ENCODE data around the gene SDHA.
"Not testable (repeated sequence)": the region's sequence is repeated elsewhere in the genome, so short reads cannot be mapped to it uniquely, and the experiment has no call there.

The SDHA gene

DNA sequence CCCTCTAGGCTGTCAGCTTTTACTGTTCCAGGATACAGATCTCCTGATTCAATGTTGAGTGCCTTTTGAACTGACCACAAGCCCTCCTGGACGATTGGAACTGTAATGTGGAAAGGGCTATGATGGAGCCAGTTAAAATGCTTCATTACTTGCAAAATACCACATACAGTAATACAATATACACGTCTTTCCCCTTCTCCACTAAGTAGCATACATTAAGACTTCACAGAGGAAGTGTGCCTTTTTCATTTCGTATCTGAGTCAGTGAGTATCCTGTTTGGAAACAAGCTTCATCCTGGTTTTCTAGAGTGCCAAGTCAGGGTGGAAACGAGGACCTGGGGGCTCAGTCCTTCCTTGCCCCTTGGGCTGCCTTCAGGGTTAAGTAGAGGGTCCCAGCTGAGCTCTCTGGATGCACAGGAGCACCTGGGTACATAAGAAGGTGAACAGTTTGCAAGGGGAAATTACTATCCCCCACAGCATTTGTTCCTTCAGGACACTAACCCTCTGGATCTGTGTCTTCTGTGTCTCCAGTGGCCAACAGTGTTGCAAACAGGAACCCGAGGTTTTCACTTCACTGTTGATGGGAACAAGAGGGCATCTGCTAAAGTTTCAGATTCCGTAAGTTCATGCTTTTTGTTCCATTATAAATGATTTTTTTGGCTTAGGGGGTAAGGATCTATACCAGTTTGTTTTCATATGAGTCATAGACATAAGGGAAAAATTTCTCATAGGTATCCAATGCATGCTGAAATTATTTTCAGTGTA, 5.0 kb downstream of the SDHA start:
- not testable (repeated sequence) for DNase-seq (ENCODE audit: low spot score)

DNA sequence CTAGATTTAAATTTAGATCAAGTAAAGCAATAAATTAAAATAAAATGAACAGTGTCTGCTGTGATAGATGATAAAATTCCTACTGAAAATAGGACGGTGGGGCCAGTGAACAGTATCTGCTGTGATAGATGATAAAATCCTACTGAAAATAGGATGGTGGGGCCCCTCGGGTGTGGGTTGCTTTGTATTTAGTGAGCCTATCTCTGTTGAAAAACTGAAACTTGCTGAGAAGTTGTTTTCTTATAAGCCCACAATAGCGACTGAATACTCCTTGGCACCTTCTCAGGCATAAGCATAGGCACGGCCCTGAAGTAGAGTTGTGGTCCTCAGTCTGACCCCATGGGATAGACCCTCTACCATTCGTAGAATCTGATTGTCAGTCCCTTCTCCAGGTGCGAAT, 5.7 kb downstream of the SDHA start:
- no peak for DNase-seq (ENCODE audit: low spot score)

DNA sequence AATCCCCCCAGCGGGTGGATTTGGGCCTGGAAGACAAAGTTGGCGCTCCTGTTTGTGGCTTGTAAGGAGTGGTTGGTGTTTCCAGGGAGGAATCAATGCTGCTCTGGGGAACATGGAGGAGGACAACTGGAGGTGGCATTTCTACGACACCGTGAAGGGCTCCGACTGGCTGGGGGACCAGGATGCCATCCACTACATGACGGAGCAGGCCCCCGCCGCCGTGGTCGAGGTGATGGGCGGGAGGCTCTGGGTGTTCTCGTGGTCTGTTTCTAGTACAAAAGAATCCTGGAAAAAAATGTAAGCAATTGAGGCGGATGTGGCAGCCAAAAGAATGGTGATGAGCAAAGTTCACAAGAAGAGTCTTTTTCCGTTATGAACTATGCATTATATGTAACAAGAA, 7.2 kb downstream of the SDHA start:
- no peak for DNase-seq (ENCODE audit: low spot score)

DNA sequence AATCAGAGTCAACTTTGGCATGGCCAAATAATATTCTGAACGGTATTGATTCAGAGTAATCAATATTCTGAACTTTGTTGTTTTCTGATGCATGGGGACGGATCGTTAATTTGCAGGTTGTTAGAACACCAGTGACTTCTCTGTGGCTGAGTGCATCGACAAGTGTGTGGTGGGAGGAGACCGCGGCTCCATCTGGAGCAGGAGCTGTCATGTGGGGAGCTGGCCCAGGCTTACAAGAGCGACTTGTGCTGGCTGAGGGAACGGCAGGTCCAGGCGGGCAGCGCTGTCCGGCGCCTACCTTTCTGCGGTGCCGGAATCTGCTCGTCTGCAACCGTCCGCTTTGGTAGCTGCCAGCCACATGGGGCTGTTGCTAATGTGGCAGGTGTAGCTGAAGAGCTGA, 9.3 kb downstream of the SDHA start:
- DNase-seq (ENCODE audit: low spot score), result peak; percentile 22

DNA sequence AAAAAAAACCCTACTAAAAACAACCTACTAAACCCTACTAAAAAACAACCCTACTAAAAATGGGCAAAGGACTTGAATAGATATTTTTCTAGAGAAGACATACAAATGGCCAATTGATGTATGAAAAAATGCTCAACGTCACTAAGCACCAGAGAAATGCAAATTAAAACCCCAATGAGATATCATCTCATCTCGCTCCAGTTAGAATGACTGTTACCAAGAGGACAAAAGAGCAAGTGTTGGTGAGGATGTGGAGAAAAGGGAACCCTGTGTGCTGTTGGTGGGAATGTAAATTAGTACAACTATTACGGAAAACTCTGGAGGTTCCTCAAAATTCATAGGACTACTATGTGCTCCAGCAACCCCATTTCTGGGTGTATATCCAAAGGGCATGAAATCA, 10.8 kb downstream of the SDHA start:
- DNase-seq (ENCODE audit: low spot score), result peak; percentile 70

DNA sequence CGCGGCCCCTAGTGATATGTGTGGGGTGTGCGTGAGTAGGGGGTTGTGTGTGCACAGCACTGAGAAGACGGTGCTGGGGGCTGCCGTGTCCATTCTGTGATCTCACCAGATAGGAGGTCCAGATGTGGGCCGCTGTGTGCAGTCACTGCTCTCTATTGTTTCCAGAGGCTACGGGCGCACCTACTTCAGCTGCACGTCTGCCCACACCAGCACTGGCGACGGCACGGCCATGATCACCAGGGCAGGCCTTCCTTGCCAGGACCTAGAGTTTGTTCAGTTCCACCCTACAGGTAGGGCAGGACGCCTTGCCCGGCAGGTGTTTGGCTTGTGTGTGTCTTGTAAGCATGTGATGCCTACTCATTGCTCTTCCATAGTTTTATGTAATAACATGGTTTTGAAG, 12.6 kb downstream of the SDHA start:
- no peak for DNase-seq (ENCODE audit: low spot score)

DNA sequence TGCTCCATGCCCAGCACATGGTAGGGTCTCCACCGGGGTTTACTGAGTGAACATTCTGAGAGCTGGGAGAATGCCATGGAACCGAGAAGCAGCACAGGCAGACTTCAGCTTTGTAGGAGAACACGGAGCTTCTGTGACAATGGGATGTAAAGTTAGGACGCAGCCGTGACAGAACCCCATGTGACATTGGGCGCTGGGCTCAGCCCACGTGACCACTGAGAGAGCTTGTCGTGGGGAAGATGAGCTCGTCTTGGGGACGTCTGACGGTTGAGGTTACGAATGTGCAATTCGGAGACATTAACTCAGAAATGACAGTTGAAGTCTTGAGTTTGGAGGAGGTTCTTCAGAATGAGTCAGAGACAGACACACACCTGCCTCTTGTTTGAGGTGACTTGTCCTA, 13.5 kb downstream of the SDHA start:
- peak; percentile 53 for DNase-seq (ENCODE audit: low spot score)

DNA sequence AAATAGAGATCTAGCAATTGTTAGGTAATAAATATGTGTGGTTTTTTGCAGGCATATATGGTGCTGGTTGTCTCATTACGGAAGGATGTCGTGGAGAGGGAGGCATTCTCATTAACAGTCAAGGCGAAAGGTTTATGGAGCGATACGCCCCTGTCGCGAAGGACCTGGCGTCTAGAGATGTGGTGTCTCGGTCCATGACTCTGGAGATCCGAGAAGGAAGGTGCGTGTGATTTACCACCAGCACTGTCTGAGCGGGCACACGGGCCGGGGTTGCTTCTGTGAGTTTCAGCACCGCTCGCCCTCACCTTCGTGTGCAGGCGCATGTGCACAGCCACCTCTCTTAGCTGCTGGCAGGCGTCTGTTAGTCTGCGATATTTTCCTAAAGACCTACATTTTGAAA, 15.3 kb downstream of the SDHA start:
- DNase-seq (ENCODE audit: low spot score), result not testable (repeated sequence)

DNA sequence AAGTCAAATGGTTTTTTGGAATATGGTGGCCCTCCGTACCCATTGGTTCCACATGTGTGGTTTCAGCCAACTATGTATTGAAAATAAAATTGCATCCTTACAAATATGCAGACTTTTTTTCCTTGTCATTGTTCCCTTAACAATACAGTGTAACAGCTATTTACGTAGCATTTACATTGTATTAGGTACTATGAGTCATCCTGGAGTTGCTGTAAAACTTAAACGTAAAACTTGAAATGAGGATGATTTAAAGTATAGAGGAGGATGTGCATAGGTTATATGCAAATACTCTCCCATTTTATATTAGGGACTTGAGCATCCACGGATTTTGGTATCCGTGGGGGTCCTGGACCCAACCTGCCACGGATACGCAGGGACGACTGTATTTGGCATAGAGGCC, 16.3 kb downstream of the SDHA start:
- DNase-seq (ENCODE audit: low spot score), result no peak

DNA sequence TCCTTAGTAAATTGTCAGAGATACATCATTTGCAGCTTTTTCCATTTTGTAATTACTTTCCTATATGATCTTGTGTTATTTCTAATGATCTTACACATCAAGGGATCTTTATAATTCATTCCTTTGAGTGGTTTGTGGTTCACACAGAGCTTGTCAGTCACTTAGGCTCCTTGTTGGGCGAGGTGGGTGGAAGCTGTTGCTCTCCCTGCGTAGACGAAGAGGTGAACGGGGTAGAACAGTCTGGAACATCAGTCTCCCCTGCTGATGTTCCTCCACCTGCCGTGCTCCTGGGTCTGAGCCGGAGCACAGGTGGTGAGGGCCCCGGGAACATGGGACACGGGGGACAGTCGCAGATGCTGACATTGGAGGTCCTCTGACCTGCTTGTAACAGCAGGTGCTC, 17.4 kb downstream of the SDHA start:
- DNase-seq (ENCODE audit: low spot score), result peak; percentile 47

DNA sequence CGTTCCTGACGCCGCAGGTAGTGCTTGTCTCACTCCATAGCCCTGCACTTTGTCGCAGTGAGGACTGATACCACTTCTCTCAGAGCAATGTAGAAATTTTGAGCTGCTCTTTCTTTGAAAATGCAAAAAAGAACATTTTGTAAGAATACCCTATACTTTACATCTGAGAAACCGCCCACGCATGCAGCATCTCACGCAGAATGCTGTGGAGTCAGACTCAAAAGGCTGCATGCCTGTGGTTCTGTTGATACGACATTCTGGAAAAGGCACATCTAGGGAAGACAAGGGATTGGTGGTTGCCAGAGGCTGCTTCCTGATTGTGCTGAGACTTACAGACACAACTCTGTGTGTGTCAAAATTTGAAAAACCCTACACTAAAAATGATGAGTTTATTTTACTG, 19.8 kb downstream of the SDHA start:
- peak; percentile 16 for DNase-seq (ENCODE audit: low spot score)

DNA sequence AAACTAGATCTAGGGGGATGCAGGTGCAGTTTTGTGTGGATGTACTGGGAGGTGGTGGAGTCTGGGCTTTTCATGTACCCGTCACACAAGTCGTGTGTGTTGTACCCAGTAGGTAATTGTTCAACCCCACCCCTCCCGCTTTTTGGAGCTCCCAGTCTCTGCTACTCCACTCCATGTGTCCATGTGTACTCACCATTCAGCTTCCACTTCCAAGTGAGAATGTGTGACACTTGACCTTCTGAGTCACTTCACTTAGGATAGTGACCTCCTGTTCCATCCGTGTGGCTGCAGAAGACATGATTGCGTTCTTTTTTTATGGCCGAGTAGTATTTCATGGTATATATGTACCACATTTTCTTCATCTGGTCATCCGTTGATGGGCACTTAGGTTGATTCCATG, 22.4 kb downstream of the SDHA start:
- DNase-seq (ENCODE audit: low spot score), result not testable (repeated sequence)

DNA sequence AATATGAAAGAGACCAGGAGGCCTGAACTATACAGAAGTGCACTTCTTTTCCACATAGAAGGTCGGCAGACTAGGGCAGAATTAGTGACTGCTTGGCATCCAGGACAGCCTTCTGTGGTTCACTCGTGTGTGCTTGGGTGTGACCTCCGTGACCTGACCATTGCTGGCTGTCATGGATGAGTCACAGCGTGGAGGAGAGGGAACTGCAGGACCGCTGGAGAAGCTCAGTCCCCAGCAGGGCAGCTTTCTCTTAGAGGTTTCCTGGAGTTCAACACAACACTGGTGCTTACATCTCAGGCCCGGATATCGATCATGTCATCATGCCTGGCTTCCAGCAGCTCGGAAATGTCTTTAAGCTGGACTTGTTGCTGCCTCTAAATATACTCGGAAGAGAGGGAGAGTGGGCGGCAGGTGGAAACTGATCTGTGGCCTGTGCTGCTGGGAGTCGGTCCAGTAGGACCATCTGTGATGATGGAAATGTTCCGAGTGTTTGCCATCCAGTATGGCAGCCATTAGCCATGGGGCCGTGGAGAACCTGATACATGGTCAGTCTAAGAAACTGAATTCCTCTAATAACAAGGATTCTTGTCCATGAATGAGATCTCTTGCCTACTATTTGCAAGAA, 23.0 kb downstream of the SDHA start:
- DNase-seq (ENCODE audit: low spot score), result not testable (repeated sequence)

DNA sequence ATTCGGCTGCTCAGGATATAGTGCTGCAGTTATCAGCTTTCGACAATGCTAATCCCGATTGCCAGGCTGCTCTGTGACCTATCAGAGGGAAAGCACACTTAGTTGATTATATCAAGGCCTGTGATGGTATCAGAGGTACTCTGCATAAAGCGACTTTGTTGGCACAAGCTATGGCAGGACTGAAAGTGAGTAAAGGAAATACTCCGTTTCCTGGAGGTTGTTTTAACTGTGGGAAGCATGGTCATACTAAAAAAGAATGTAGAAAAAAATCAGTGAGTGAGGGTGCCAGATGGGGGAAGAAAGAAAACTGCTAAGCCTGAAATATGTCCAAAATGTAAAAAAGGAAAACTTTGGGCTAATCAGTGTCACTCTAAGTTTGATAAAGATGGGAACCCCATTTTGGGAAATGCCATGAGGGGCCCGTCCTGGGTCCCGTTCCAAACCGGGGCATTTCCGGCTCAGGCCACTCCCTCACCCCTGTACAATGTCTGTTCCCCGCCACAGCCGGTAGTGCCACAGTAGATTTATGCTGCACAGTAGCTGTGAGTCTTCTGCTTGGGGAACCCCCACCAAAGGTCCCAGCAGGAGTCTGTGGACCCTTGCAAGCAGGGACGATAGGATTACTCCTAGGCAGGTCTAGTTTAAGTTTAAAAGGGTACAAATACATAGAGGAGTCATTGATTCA, 25.7 kb downstream of the SDHA start:
- not testable (repeated sequence) for DNase-seq (ENCODE audit: low spot score)

DNA sequence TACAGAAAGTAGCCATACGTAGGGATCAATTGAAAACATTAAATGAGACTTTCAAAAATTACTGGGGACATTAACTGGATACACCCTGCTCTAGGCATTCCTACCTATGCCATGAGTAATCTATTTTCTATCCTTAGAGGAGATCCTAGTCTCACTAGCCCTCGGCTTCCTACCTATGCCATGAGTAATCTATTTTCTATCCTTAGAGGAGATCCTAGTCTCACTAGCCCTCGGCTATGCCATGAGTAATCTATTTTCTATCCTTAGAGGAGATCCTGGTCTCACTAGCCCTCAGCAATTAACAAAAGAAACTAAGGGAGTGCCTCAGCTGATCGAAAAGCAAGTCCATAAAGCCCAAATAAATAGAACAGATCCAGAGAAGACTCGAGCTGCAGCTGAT, 27.6 kb downstream of the SDHA start:
- DNase-seq (ENCODE audit: low spot score), result not testable (repeated sequence)

DNA sequence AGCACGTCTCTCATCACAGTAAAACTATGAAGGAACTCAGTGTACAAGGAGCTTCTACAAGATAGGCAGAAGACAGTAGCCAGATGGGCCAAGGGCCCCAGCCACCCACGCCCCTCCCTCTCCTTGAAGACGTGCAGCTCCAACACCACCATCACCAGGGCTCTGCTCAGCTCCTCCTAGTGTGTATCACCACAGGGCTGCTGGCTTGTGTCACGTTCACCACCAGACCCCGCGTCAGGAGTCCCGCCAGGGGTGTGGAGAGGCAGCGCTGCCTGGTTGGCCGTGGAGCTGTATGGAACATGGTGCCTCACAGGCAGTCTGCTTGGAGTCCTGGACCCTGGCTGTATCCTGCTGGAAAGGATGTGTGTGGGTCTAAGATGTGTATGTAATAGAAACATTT, 32.3 kb downstream of the SDHA start:
- DNase-seq (ENCODE audit: low spot score), result not testable (repeated sequence)

DNA sequence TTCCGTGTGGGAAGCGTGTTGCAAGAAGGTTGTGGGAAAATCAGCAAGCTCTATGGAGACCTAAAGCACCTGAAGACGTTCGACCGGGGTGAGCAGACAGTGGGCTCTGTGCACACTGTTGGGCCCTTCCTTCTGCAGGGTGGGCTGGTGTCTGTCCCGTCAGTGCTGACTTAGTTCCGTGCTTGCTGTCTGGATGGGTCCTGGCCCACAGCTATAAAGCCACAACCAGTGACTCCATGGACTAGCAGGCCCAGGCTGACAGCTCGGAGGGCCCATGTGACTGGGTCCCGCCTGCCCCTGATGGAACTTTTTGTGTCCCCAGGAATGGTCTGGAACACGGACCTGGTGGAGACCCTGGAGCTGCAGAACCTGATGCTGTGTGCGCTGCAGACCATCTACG, 32.9 kb downstream of the SDHA start:
- not testable (repeated sequence) for DNase-seq (ENCODE audit: low spot score)

DNA sequence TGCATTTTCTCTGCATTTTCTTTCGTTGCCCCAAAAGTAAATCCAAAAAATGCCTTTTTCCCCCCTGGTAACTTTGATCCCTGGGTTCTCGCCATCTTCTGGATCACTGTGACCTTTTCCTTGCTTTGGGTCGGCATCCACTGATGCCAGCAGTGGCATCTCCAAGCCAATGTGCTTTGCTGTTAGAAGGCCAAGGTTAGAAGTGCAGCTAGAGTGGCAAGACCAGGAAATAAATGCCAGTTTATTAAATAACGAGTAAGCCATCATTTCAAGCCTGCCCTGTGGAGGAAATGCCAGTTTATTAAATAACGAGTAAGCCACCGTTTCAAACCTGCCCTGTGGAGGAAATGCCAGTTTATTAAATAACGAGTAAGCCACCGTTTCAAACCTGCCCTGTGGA, 33.4 kb downstream of the SDHA start:
- not testable (repeated sequence) for DNase-seq (ENCODE audit: low spot score)

DNA sequence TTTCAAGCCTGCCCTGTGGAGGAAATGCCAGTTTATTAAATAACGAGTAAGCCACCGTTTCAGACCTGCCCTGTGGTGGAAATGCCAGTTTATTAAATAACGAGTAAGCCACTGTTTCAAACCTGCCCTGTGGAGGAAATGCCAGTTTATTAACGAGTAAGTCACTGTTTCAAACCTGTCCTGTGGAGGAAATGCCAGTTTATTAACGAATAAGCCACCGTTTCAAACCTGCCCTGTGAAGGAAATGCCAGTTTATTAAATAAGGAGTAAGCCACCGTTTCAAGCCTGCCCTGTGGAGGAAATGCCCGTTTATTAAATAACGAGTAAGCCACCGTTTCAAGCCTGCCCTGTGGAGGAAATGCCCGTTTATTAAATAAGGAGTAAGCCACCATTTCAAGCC, 33.9 kb downstream of the SDHA start:
- DNase-seq (ENCODE audit: low spot score), result not testable (repeated sequence)

DNA sequence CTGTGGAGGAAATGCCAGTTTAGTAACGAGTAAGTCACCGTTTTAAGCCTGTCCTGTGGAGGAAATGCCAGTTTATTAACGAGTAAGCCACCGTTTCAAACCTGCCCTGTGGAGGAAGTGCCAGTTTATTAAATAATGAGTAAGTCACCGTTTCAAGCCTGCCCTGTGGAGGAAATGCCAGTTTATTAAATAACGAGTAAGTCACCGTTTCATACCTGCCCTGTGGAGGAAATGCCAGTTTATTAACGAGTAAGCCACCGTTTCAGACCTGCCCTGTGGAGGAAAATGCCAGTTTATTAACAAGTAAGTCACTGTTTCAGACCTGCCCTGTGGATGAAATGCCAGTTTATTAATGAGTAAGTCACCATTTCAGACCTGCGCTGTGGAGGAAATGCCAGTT, 34.4 kb downstream of the SDHA start:
- no peak for DNase-seq (ENCODE audit: low spot score)

DNA sequence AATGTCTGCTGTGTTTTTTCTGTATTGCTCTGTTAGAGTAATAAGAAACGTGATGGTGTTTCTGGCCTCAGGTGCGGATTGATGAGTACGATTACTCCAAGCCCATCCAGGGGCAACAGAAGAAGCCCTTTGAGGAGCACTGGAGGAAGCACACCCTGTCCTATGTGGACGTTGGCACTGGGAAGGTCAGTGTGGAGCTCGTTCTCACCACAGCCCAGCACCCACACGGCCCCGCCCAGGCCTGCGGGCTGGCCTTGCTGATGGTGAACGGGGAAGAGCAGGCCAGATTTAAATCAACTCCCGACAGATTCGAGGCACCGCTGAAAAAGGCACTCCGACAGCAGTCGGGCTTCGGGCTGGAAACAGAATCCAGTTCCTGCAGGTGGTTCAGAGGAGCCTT, 36.2 kb downstream of the SDHA start:
- not testable (repeated sequence) for DNase-seq (ENCODE audit: low spot score)

DNA sequence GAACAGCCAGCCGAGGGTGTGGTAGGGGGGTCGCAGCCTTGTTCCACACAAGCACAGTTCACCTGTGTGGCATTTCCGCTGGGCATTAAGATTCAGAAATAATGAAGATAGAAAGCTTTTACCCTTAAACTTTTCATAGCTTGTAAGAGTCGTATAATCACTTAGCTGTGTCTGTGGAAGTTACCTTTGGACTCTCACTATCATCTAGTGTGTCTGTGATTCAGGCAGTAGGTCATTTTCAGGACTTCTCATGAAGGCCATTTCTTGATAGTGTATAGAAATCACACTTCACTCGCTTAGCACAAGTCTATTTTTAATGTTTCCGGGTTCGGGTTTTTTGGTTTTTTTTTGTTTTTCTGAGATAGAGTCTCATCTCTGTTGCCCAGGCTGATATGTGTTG, 37.0 kb downstream of the SDHA start:
- DNase-seq (ENCODE audit: low spot score), result not testable (repeated sequence)

DNA sequence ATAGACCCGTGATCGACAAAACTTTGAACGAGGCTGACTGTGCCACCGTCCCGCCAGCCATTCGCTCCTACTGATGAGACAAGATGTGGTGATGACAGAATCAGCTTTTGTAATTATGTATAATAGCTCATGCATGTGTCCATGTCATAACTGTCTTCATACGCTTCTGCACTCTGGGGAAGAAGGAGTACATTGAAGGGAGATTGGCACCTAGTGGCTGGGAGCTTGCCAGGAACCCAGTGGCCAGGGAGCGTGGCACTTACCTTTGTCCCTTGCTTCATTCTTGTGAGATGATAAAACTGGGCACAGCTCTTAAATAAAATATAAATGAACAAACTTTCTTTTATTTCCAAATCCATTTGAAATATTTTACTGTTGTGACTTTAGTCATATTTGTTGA, 38.2 kb downstream of the SDHA start:
- DNase-seq (ENCODE audit: low spot score), result not testable (repeated sequence)

Data from putamen (tissue), 1 donor.